HG03159 (cell line): ENCODE data around the gene ZNF140.
A peak's percentile ranks its signal among the peaks of the same experiment; 100 is the strongest.

Experiments
- ATAC-seq: cut with Tn5 transposase; IDR thresholded peaks from one replicate; pipeline ENCODE4 v1.9.1; 2021; ENCODE audit warnings: mild to moderate bottlenecking, moderate library complexity; ENCODE audit not compliant: unreplicated experiment

ZNF140 gene

GRCh38 chr12:133080368-133081158 is at the start of gene ZNF140:
Gene ZNF140 (plus strand): TSS chr12:133080923. CDS start chr12:133081321, 398 bp downstream.
- peak; percentile 72 for ATAC-seq

GRCh38 chr12:133037207-133038005 is 43.3 kb upstream of the ZNF140 start, which contains the start of gene ZNF84:
Gene ZNF84 (plus strand): TSS chr12:133037509. CDS start chr12:133041468, 3,959 bp downstream.
- ATAC-seq: peak; percentile 96

GRCh38 chr12:133038118-133038709 is 42.5 kb upstream of the ZNF140 start:
- ATAC-seq: no peak

- ATAC-seq: no peak
Measured at GRCh38 chr12:133046698-133047097, 34.0 kb upstream of the ZNF140 start.

DNA sequence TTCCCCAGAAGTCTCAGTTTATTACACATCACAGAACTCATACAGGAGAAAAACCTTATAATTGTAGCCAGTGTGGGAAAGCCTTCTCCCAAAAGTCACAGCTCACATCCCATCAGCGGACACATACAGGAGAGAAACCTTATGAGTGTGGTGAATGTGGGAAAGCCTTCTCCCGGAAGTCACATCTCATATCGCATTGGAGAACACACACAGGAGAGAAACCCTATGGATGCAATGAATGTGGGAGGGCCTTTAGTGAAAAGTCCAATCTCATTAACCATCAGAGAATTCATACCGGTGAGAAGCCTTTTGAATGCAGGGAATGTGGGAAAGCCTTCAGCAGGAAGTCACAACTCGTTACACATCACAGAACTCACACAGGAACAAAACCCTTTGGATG is 23.3 kb upstream of the ZNF140 start:
- no peak for ATAC-seq

DNA sequence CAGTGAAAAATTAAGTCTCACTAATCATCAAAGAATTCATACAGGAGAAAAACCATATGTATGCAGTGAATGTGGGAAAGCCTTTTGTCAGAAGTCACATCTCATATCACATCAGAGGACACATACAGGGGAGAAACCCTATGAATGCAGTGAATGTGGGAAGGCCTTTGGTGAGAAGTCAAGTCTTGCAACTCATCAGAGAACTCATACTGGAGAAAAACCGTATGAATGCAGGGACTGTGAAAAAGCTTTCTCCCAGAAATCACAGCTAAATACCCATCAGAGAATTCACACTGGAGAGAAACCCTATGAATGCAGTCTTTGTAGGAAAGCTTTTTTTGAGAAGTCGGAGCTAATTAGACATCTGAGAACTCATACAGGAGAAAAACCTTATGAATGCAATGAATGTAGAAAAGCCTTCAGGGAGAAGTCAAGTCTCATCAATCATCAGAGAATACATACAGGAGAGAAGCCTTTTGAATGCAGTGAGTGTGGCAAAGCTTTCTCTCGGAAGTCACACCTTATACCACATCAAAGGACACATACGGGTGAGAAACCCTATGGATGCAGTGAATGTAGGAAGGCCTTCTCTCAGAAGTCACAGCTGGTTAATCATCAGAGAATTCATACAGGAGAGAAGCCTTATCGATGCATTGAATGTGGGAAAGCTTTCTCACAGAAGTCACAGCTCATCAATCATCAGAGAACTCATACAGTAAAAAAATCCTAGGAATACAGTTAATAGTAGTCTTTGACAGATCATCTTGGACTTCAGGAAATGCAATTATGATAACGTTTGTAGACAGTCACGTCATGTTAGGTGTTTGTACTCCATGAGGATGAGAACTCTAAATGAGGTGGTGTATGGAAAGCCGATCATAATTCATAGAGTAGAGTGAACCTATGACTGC is 22.3 kb upstream of the ZNF140 start:
- ATAC-seq: no peak

DNA sequence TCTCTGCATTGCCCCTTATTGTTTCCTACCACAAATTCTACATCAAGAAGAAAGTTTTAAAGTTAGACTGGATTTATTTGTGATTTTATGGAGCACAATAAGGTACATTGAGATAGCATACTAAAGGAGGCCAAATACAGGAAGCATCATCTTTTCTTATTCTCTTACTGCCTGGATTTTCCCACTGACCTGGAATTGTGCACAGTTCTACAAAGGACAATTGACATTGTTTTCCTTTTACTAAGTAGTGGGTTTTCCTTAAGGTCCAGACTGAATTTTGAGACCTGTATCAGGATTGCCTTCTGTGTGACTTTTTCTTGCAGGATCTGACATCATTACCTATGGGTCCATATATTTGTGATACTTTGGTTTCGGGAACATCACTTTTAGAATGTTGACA is 18.8 kb upstream of the ZNF140 start:
- ATAC-seq: no peak

DNA sequence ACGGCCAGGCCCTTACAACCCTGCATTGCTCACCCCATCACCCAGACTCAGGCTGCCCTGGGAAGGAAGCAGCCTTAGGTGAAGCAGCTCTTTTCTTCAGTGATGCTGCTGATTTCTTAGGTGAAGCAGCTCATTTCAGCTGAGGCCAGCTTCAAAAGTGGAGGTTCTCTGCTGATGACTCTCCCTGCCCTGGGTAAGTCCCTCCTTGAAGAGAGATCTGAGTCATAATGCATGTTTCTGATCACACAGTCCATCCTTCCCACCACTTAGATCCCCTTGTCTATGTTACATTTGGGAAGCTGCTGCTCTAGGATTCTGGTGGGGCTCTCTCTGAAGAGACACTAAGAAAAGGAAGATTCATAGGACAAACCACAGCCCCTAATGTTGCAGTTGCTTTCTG is 17.2 kb upstream of the ZNF140 start:
- ATAC-seq: no peak

DNA sequence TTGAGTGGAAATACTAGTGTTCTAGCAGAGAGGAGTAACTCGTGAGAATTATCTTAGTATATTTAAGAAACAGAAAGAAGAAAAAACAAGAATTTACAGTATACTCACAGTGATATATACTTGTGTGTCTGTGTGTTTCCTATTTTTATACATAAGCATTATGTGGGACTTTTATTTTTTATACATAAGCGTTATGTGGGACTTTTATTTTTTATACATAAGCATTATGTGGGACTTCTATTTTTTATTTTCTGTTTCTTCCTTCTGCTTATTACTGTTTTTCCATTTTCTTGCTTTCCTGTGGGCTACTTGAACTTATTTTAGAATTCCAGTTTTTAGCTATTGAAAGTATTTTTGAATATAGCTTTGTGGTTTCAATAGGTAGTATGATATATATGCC is 6.9 kb upstream of the ZNF140 start:
- no peak for ATAC-seq

DNA sequence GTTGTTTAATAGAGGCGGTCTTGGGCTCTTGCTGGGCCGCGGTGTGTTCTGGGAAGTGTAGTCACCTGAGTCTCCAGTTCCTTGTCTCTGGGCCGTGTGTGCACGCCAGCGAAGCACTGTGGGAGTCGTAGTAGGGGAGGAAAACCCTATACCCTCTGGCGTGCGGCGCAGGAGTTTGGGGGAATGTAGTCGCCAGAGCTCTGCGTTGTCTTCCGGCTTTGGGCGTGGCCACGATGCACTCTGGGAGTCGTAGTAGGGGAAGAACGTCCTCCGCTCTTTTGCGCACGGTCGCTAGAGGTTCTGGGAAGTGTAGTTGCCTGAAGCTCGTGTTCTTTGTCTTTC is 726 bp upstream of the ZNF140 start:
- ATAC-seq: peak; percentile 73

- no peak for ATAC-seq
Measured at GRCh38 chr12:133081159-133081780, 547 bp downstream of the ZNF140 start.

DNA sequence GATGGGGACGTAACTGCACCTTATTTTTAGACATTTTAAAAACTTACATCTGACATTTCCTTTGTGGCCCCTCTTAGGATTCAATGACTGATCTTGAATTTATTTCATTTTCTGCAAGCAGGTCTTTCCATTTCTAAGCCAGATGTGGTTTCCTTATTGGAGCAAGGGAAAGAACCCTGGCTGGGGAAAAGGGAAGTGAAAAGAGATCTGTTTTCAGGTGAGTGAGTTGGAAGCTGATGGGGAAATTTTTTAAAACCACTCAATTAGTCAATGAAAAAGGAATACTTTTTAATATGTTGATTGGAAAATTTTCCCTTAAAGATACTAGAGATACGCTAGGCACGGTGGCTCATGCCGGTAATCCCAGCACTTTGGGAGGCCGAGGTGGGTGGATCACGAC is 2.6 kb downstream of the ZNF140 start:
- no peak for ATAC-seq

GRCh38 chr12:133105620-133106019 is 24.9 kb downstream of the ZNF140 start:
- no peak for ATAC-seq

DNA sequence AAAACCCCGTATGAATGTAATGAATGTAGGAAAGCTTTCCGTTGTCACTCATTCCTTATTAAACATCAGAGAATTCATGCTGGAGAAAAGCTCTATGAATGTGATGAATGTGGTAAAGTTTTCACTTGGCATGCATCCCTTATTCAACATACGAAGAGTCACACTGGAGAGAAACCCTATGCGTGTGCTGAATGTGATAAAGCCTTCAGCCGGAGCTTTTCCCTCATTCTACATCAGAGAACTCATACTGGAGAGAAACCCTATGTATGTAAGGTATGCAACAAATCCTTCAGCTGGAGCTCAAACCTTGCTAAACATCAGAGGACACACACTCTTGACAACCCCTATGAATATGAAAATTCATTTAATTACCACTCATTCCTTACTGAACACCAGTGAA is 25.5 kb downstream of the ZNF140 start:
- ATAC-seq: no peak

GRCh38 chr12:133107121-133107520 is 26.4 kb downstream of the ZNF140 start:
- ATAC-seq: no peak

GRCh38 chr12:133108150-133108549 is 27.4 kb downstream of the ZNF140 start:
- no peak for ATAC-seq

DNA sequence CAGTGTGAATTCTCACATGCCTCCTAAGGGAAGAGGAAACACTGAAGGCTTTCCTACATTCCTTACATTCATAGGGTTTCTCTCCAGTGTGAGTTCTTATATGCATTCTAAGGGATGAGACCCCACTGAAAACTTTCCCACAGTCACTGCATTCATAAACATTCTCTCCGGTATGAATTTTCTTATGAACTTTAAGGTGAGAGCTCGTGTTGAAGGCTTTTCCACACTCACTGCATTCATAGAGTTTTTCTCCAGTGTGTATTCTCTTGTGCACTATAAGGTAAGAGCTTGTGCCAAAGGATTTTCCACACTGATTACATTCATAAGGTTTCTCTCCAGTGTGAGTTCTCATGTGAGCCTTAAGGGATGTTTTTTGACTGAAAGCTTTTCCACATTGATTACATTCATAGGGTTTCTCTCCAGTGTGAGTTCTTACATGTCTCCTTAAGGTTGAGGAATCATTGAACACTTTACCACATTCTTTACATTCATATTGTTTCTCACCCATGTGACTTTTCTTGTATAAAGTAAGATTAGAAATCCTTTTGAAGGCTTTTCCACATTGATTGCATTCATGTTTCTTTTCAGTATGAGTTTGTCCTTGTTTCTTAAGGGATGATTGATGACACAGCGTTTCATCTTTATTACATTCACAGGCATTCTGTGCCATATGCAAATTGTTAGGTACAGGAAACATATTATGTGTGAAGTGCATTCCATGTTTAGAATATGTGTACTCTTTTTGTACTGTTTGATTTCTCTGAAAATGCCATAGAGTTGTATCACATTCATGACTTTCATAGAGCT is 39.9 kb downstream of the ZNF140 start:
- no peak for ATAC-seq

GRCh38 chr12:133124674-133125073 is 44.0 kb downstream of the ZNF140 start:
- ATAC-seq: no peak

DNA sequence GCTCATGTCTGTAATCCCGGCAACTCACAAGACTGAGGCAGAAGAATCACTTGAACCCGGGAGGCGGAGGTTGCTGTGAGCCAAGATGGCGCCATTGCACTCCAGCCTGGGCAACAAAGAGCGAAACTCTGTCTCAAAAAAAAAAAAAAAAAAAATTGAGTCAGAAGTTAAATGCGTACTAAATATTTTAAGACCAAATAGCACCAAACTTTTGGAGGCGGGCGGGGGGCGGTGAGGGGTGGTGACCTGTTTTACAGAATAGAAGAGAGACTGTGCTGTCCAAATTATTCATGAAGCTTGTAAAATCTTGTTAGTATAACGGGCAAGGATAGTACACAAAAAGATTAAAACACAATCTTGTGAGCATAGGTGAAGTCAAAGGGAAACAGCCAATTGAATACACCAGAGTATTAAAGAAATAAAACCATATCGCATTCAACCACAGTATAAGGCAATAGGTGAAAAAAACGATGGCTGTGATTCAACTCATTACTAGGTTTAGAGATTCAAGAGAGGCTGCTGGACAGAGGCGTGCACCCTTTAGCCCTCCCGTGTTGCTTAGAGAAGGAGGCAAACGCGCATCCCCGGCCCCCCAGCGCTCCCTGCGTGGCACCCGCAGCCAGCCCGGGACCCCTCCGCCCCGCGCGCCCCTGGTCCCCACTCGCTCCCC is 48.8 kb downstream of the ZNF140 start:
- no peak for ATAC-seq
